Epithelial cell of esophagus (primary cell): ENCODE results near the gene C8B.

Source experiments
- DNase-seq: peaks from one replicate; pipeline ENCODE4 v3.0.0; 2010; ENCODE audit warnings: low read depth
- H3K4me3 ChIP-seq: 2 replicates; pipeline ENCODE4 v1.5.1; 2011; ENCODE audit warnings: mild to moderate bottlenecking, low read length, control low read depth
- CTCF ChIP-seq: IDR thresholded peaks from 2 replicates; pipeline ENCODE4 v1.5.1; 2011; ENCODE audit warnings: low read depth, mild to moderate bottlenecking, low read length, control low read depth, inconsistent platforms; ENCODE audit not compliant: insufficient read depth; ENCODE audit errors: missing control alignments

The C8B gene

GRCh38 chr1:56925193-56925592 lies 40.6 kb downstream of the C8B start:
- TF ChIP-seq CTCF, result no peak
- no peak for DNase-seq

GRCh38 chr1:56924116-56924515 lies 41.7 kb downstream of the C8B start:
- H3K4me3 ChIP-seq, result no peak overlapping the region
- no peak for DNase-seq
- TF ChIP-seq CTCF, result no peak

More at GRCh38 chr1:56925193-56925592, 40.6 kb downstream of the C8B start:
- no peak overlapping the region for H3K4me3 ChIP-seq

GRCh38 chr1:56923201-56923600 lies 42.6 kb downstream of the C8B start:
- TF ChIP-seq CTCF, result no peak

DNA sequence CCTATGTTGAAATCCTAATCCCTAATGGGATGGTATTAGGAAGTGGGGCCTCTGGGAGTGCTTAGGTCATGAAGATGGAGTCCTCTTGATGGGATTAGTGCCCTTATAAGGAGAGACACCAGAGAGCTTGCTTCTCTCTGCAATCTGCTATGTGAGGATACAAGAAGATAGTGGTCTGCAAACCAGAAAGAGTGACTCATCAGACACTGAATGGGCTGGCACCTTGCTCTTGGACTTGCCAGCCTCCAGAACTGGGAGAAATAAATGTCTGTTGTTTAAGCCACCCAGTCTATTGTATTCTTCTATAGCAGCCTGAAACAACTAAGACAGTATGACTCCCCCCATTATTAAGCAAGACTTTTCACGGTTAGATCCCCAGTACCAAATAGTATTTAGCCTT lies 43.3 kb downstream of the C8B start:
- no peak for DNase-seq
- no peak overlapping the region for H3K4me3 ChIP-seq
- no peak for TF ChIP-seq CTCF

More at GRCh38 chr1:56923201-56923600, 42.6 kb downstream of the C8B start:
- DNase-seq, result no peak
- H3K4me3 ChIP-seq, result no peak overlapping the region

DNA sequence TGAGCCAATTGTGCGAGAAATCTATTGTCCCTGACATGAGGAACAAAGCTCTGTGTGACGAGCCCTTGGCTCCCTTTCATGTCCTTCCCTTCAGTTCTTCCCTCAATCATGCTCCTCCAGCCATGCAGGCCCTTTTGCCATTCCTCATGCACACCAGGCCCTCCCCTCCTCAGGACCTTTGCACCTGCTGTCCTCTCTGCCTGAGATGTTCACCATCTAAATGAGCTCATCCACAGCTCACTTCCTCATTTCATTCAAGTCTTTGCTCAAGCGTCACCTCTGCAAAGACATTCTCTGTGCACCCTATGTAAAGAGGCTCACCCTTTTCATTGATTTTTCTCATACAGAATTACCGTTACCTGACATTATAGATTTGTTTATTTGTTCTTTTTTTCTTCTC lies 43.7 kb downstream of the C8B start:
- DNase-seq, result no peak
- no peak for TF ChIP-seq CTCF

DNA sequence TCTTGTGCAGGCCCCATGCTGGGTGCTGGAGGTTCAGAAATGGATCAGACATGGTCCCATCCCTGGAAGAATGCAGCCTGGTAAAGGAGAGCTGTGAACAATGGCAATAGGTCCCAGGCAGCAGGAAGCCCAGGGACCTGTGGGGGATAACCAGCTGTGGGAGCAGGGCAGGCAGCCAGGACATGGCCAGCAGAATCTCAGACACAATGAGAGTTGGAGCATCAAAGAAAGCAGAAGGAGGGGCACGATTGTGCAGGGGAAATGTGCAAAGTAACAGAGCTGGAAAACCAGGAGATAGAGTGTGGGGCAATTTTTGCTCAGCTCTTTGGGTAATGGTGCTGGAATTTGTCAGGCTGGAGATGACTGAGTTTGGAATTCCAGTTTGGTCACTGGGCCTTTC lies 44.3 kb downstream of the C8B start:
- no peak for DNase-seq
- H3K4me3 ChIP-seq, result no peak overlapping the region
- no peak for TF ChIP-seq CTCF

More for the DNA sequence above, 43.7 kb downstream of the C8B start:
- no peak overlapping the region for H3K4me3 ChIP-seq

GRCh38 chr1:56920591-56921001 lies 45.2 kb downstream of the C8B start:
- no peak overlapping the region for H3K4me3 ChIP-seq
- no peak for TF ChIP-seq CTCF
- no peak for DNase-seq
